GM13977 (cell line): Measurements from ENCODE around the gene MED15.
A peak's percentile ranks its signal among the peaks of the same experiment; 100 is the strongest.
"Not testable (repeated sequence)": the region's sequence is repeated elsewhere in the genome, so short reads cannot be mapped to it uniquely, and the experiment has no call there.

Experiments used
- DNase-seq: peaks from one replicate; pipeline ENCODE4 v3.0.0; 2012; ENCODE audit warnings: low spot score
- in situ Hi-C: fragments of 300-500 bp; cut with MboI; formaldehyde crosslinking; loops from one replicate; pipeline ENCODE4 v1.12.0; 2022; ENCODE audit warnings: low sequenced_read_pairs, low pct_unique_long_range_greater_than_20kb, mixed read lengths, inconsistent platforms; ENCODE audit not compliant: unreplicated experiment
- TF ChIP-seq, protein P1 (sequence below): IDR thresholded peaks from 2 replicates; pipeline ENCODE4 v1.5.1; 2012; ENCODE audit warnings: mild to moderate bottlenecking, control low read depth; ENCODE audit not compliant: insufficient read depth; ENCODE audit errors: extremely low read depth, missing control alignments

Gene MED15

GRCh38 chr22:20494978-20495860, 12.2 kb upstream of the MED15 start, which contains the start of gene KLHL22:
Gene KLHL22, minus strand, starts transcription at chr22:20495795. Its CDS starts 6,584 bp downstream, at chr22:20489211.
- in situ Hi-C loops: no loop called here
- TF ChIP-seq, protein P1, sequence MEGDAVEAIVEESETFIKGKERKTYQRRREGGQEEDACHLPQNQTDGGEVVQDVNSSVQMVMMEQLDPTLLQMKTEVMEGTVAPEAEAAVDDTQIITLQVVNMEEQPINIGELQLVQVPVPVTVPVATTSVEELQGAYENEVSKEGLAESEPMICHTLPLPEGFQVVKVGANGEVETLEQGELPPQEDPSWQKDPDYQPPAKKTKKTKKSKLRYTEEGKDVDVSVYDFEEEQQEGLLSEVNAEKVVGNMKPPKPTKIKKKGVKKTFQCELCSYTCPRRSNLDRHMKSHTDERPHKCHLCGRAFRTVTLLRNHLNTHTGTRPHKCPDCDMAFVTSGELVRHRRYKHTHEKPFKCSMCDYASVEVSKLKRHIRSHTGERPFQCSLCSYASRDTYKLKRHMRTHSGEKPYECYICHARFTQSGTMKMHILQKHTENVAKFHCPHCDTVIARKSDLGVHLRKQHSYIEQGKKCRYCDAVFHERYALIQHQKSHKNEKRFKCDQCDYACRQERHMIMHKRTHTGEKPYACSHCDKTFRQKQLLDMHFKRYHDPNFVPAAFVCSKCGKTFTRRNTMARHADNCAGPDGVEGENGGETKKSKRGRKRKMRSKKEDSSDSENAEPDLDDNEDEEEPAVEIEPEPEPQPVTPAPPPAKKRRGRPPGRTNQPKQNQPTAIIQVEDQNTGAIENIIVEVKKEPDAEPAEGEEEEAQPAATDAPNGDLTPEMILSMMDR: no peak
- peak; percentile 48 for DNase-seq

DNA sequence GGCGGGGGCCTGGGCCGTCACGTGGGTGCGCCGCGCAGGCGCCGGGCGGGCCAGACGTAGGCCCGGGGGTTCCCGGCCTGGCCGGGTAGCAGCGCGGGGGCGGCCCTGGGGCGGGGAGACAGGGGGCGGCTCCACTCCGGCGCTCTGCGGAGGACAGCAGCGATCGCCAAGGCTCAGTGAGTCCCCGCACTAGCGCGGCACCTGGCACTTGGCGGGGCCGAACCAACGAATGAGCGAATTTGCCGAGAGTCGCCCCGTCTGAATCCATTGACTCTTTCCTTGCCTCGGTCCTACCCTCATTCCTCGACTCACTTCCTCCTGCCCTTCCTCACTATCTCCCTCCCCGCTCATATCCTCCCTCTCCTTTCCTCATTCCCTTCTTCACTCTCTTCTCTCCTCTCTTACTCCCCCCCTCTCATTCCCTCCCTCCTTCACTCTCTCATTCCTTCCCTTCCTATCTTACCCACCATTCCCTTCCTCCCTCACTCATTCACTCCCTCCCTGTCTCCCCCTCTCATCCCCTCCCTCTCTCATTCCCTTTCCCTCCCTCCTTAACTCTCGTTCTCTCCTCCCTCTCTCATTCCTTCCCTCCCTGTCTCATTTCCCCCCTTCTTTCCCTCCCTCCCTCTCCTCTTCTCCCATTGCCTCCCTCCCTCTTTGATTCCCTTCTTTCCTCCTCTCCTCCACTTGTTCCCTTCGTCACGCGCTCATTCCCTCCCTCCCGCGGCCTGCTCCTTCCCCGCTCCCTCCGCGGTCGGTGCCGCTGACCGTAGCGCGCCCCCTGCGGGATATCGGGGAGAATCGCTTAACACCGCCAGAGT, 11.3 kb upstream of the MED15 start:
- TF ChIP-seq, protein P1: peak; percentile 92
- in situ Hi-C loops: no loop called here
- DNase-seq: peak; percentile 99

DNA sequence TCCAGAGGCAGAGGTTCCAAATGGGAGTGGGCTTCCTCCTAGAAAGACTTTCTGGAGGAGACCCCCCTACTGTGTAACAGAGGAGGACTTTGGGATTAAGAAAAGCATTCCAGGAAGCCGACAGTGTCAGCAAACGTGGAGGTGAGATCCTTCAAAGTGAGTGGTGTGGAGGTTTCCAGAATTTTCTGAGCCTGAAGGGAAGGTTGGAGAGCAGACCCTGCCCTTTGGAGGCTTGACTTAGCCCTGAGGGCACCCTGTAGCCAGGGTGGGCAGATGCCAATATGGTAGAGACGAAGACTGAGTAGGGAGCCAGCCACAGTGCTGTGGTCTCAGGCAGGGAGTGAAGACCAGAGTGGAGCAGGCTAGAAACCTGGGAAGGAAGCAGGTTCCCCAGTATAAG, 10.0 kb upstream of the MED15 start:
- TF ChIP-seq, protein P1: no peak
- in situ Hi-C loops: no loop called here
- DNase-seq: no peak

DNA sequence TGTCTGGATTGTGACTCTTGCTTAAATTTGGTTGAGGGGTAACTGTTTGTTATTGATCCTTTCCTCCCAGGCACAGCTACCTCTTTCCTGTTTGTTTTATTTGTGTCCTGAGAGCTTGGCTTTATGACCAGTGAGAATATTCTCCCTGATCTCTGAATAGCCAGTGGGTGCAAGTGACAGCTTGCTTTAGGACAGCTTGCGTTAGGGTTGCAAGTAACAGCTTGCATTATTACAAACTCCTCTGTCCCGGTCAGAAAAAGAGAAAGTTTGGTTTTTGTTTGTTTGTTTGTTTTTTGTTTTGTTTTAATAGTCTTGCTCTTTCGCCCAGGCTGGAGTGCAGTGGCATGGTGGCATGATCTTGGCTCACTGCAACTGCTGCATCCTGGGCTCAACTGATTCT, 8.5 kb upstream of the MED15 start:
- TF ChIP-seq, protein P1: no peak
- in situ Hi-C loops: no loop called here
- DNase-seq: no peak

GRCh38 chr22:20499769-20500168, 7.6 kb upstream of the MED15 start:
- in situ Hi-C loops: no loop called here
- DNase-seq: no peak
- TF ChIP-seq, protein P1: no peak

- in situ Hi-C loops: no loop called here
- TF ChIP-seq, protein P1: no peak
- no peak for DNase-seq
Measured at GRCh38 chr22:20503816-20504215, 3.6 kb upstream of the MED15 start.

DNA sequence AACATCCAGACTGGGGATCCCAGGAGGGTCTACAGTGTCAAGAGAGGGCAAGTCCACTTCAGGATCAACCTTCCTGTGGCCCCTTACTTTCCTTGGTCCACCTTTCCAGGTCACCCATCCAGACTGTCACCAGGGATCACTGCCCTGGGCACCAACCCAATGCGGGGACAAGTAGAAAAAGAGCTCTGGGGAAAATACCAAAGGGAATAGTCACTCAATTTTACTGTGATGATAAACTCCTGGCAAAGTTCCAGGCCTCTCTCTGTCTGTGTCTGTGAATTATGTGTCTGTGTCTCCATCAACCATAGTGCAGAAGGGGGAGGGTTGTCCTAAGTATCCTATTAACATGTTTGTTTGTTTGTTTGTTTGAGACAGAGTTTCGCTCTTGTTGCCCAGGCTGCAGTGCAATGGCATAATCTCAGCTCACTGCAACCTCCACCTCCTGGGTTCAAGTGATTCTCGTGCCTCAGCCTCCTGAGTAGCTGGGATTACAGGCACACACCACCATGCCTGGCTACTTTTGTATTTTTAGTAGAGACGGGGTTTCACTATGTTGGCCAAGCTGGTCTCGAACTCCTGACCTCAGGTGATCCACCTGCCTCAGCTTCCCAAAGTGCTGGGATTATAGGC, 3.0 kb upstream of the MED15 start:
- DNase-seq, in situ Hi-C loops: not testable (repeated sequence)
